IPS DF 19.7 (cell line): Measurements from ENCODE around the gene THSD1.
"Not testable (repeated sequence)": the region's sequence is repeated elsewhere in the genome, so short reads cannot be mapped to it uniquely, and the experiment has no call there.

Experiments used
- DNase-seq: peaks from one replicate; pipeline ENCODE4 v3.0.0-alpha.2; 2013; ENCODE audit warnings: low read depth, low spot score

The THSD1 gene

DNA sequence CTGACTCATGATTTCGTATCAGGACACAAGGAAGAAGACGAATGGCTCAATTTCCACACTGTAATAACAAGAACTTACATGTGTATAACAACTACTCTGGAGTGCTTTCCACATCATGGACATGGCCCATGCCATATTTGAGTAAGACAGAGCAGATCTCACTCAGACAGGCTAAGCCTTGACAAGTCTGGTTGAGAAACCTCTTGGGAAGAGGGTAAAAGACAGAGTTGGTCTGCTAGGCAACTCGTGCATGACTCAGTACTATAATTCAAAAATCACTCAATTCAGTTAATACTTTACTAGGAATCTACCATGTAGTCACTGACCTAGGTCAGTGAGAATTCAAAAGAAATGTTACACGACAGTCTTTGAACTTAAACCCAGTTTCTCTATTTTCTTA is 5.7 kb upstream of the THSD1 start:
- DNase-seq, result no peak

DNA sequence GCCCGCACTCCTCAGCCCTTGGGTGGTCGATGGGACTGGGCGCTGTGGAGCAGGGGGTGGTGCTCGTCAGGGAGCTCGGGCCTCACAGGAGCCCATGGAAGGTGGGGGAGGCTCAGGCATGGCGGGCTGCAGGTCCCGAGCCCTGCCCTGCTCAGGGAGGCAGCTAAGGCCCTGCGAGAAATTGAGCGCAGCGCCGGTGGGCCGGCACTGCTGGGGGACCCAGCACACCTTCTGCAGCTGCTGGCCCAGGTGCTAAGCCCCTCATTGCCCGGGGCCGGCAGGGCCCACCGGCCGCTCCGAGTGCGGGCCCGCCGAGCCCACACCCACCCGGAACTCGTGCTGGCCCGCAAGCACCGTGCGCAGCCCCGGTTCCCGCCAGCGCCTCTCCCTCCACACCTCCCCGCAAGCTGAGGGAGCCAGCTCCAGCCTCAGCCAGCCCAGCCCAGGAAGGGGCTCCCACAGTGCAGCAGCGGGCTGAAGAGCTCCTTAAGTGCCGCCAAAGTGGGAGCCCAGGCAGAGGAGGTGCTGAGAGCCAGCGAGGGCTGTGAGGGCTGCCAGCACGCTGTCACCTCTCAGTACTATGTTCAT is 2.2 kb upstream of the THSD1 start:
- not testable (repeated sequence) for DNase-seq

DNA sequence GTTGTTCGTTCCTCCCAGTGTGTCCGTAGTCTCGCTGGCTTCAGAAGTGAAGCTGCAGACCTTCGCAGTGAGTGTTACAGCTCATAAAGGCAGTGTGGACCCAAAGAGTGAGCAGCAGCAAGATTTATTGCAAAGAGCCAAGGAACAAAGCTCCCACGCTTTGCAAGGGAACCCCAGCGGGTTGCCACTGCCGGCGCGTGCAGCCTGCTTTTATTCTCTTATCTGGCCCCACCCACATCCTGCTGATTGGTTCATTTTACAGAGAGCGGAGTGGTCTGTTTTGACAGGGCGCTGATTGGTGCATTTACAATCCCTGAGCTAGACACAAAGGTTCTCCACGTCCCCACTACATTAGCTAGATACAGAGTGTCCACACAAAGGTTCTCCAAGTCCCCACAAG is 1.5 kb upstream of the THSD1 start:
- not testable (repeated sequence) for DNase-seq

DNA sequence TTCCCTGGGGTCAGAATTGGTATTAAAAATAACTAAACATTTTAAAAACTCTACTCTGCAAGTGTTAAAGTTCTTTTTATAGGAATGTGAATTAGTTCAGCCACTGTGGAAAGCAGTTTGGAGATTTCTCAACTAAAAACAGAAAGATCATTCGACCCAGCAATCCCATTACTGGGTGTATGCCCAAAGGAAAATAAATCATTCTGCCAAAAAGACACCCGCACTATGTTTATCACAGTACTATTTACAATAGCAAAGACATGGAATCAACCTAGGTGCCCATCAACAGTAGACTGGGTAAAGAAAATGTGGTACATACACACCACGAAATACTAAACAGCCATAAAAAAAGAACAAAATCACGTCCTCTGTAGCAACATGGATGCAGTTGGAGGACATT is 657 bp upstream of the THSD1 start:
- no peak for DNase-seq

- DNase-seq, result no peak
Measured at GRCh38 chr13:52405369-52405766, 604 bp downstream of the THSD1 start.

GRCh38 chr13:52399708-52400107 is 6.3 kb downstream of the THSD1 start:
- DNase-seq, result no peak

GRCh38 chr13:52399046-52399445 is 6.9 kb downstream of the THSD1 start:
- no peak for DNase-seq

DNA sequence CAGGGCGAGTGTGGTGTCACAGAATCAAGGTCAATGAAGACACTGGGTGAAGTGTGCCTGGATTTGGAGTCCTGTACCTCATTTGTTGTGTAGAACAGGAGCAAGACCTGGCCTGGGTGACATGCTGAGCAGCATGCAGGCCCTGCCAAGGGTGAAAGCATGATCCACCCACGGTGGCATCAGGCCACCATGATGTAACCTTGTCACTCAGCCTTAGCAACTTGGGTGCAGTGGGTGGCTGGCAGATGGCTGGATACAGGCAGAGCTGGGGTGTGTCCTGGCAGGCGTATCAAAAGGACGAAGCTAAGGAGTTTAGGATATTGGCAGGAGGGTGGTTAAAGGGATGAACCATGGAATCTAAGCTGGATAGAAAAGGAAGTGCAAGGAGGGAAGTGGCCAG is 10.3 kb downstream of the THSD1 start:
- no peak for DNase-seq

DNA sequence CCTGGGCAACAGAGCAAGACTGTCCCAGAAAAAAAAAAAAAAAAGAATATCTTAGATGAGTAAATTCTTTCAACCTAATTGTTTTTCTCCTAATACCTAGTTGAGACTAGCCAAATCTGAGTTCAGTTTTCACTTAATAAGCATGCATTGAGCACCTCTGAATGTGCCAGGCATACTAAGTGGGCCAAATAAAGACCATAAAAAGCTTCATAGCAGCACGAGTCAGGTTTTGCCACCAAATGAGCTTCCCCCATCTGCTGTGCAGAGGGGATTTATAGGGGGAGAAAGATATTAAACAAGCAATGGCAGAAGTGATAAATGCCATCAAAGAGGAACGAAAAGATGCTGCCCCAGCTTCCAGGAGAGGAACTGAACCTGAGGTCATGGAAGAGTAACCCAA is 11.4 kb downstream of the THSD1 start:
- DNase-seq, result no peak

- DNase-seq, result no peak
Measured at GRCh38 chr13:52393572-52394357, 12.2 kb downstream of the THSD1 start.

DNA sequence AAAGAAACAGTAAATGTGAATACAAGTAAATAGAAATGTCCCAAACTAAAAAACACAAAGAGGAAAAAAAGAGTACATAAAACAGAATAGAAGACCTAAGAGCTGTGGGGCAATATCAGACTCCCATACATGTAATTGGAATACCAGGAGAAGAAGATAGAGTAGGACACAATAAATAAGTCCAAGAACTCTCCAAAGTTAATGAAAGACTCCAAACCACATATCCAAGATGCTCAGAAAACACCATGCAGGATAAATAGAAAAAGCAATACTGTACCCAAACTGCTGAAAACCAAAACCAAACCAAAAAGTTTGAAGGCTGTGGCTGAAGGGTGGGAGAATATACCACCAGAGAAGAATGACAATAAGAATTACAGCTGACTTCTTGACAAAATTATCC is 18.3 kb downstream of the THSD1 start:
- no peak for DNase-seq

GRCh38 chr13:52385870-52386269 is 20.1 kb downstream of the THSD1 start:
- no peak for DNase-seq

- DNase-seq, result no peak
Measured at GRCh38 chr13:52383366-52383765, 22.6 kb downstream of the THSD1 start.

- no peak for DNase-seq
Measured at GRCh38 chr13:52378312-52378711, 27.7 kb downstream of the THSD1 start.

DNA sequence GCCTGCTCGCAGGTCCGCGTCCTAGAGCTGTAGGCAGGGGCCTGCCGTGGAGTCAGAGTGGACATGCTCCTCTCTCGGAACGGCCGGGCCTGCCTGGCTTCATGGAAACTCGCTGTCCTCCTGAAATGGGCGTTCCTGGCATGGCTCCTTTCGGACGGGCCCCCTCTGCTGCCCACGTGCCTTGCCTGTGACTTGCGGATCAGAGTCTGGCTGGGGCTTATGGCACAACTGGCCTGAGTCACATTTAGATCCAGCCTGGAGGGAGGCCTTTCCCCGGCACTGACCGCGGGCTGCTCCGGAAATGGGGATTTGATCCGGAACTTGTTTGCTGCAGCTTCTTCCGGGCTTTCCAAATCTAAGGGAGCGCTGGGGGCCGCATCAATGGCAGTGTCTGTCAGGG is 28.1 kb downstream of the THSD1 start:
- no peak for DNase-seq

GRCh38 chr13:52374873-52375411 is 31.0 kb downstream of the THSD1 start:
- no peak for DNase-seq

DNA sequence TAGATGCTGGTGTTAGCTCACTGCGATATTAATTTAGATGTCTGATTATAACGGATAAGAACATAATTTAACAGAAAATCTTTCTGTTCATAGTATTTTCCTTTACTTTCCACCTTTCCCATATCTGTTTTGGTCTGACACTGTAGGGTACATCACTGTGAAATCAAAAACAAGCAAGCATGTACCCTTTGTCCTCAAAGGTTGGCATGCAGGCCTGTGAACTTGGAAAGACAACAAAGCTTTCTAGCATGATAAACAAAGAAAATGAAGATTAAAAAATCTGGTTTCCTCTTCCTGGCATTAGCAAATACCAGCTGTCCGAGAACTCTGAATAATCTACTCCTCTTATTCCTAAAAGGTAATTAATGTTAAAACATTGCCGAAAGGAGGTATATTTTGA is 31.6 kb downstream of the THSD1 start:
- DNase-seq, result no peak

GRCh38 chr13:52373277-52373676 is 32.7 kb downstream of the THSD1 start:
- DNase-seq, result not testable (repeated sequence)

GRCh38 chr13:52371736-52372247 is 34.2 kb downstream of the THSD1 start:
- DNase-seq, result no peak

GRCh38 chr13:52366291-52366690 is 39.7 kb downstream of the THSD1 start:
- no peak for DNase-seq

GRCh38 chr13:52362169-52362887 is 43.6 kb downstream of the THSD1 start:
- not testable (repeated sequence) for DNase-seq

- DNase-seq, result no peak
Measured at GRCh38 chr13:52361225-52361624, 44.7 kb downstream of the THSD1 start.
